Activated CD4-positive, alpha-beta T cell treated with anti-CD3 and anti-CD28 coated beads for 48 hours (primary cell): ENCODE measurements around the gene RSPO3.

ENCODE experiments used
- DNase-seq: peaks from one replicate; pipeline ENCODE4 v3.0.0-alpha.2; 2020

RSPO3 gene

GRCh38 chr6:127164565-127164964, 46.1 kb downstream of the RSPO3 start:
- no peak for DNase-seq

GRCh38 chr6:127173156-127173940, 54.9 kb downstream of the RSPO3 start:
- DNase-seq, result no peak

GRCh38 chr6:127176146-127176545, 57.7 kb downstream of the RSPO3 start:
- no peak for DNase-seq

GRCh38 chr6:127177030-127177922, 58.8 kb downstream of the RSPO3 start:
- DNase-seq, result no peak

GRCh38 chr6:127177923-127178231, 59.4 kb downstream of the RSPO3 start:
- no peak for DNase-seq

- DNase-seq, result no peak
Observed at GRCh38 chr6:127178746-127179145, 60.3 kb downstream of the RSPO3 start.

GRCh38 chr6:127180426-127180825, 62.0 kb downstream of the RSPO3 start:
- DNase-seq, result no peak

- DNase-seq, result no peak
Observed at GRCh38 chr6:127182501-127182900, 64.0 kb downstream of the RSPO3 start.

- DNase-seq, result no peak
Observed at GRCh38 chr6:127185437-127185995, 67.0 kb downstream of the RSPO3 start.

- peak; percentile 85 for DNase-seq
Observed at GRCh38 chr6:127186889-127187288, 68.4 kb downstream of the RSPO3 start.

- DNase-seq, result no peak
Observed at GRCh38 chr6:127188744-127189143, 70.3 kb downstream of the RSPO3 start.

GRCh38 chr6:127190552-127190951, 72.1 kb downstream of the RSPO3 start:
- no peak for DNase-seq

- DNase-seq, result no peak
Observed at GRCh38 chr6:127191716-127192115, 73.2 kb downstream of the RSPO3 start.

- DNase-seq, result no peak
Observed at GRCh38 chr6:127192911-127193541, 74.6 kb downstream of the RSPO3 start.

GRCh38 chr6:127195833-127196232, 77.4 kb downstream of the RSPO3 start:
- DNase-seq, result no peak

GRCh38 chr6:127198549-127198948, 80.1 kb downstream of the RSPO3 start:
- DNase-seq, result no peak

- no peak for DNase-seq
Observed at GRCh38 chr6:127199470-127199869, 81.0 kb downstream of the RSPO3 start.

GRCh38 chr6:127200114-127200513, 81.6 kb downstream of the RSPO3 start:
- DNase-seq, result no peak

- no peak for DNase-seq
Observed at GRCh38 chr6:127201321-127201720, 82.8 kb downstream of the RSPO3 start.

- DNase-seq, result no peak
Observed at GRCh38 chr6:127202676-127203075, 84.2 kb downstream of the RSPO3 start.

GRCh38 chr6:127204281-127204680, 85.8 kb downstream of the RSPO3 start:
- DNase-seq, result no peak

GRCh38 chr6:127205036-127205435, 86.6 kb downstream of the RSPO3 start:
- DNase-seq, result no peak

GRCh38 chr6:127206531-127207095, 88.1 kb downstream of the RSPO3 start:
- no peak for DNase-seq
